Ureter (tissue), 1 donor: ENCODE data around the gene HES2. TPM values are rescaled to one million over a fixed set of nuclear protein-coding genes. Genes with fewer than 3 reads are reported as not detected.
"Not testable (repeated sequence)": the region's sequence is repeated elsewhere in the genome, so short reads cannot be mapped to it uniquely, and the experiment has no call there.

Source experiments
- DNase-seq: peaks from one replicate; pipeline ENCODE4 v3.0.0-alpha.2; 2020; ENCODE audit warnings: low spot score
- total RNA-seq: library from RNA; stranded (reverse); gene quantifications from one replicate; pipeline ENCODE4 v1.2.4, GENCODE V29; 2023
- donor health status: DM: yes; HTN: yes; CAD: no.

HES2 gene
- total RNA-seq, 1 donor from 2014 or later = 2.1 TPM

GRCh38 chr1:6454856-6455751 is 35.4 kb upstream of the HES2 start:
- DNase-seq = no peak

GRCh38 chr1:6453895-6454855 is 34.5 kb upstream of the HES2 start:
- DNase-seq = not testable (repeated sequence)

GRCh38 chr1:6450943-6451373 is 31.2 kb upstream of the HES2 start:
- DNase-seq = no peak

DNA sequence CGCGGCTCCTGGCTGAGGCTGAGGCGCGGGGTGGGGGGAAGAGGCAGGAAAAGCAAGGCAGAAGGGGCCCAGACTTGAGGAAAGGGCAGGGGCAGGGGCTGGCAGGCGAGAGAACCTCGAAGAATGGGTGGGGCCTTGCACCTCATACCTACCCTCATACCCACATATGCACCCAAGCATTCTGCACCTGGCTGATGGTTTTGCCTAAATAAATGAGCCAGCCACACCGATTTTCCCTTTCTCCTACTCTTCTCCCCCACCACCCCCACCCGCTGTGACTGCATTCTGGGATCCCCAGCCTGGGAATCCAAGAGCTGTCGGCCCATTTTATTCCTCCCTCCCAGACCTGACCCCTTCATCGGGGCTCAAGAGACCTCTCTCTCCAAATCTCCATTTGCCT is 30.8 kb upstream of the HES2 start:
- not testable (repeated sequence) for DNase-seq

GRCh38 chr1:6450005-6450450 is 30.3 kb upstream of the HES2 start:
- DNase-seq = no peak

GRCh38 chr1:6448749-6449631 is 29.3 kb upstream of the HES2 start:
- no peak for DNase-seq

DNA sequence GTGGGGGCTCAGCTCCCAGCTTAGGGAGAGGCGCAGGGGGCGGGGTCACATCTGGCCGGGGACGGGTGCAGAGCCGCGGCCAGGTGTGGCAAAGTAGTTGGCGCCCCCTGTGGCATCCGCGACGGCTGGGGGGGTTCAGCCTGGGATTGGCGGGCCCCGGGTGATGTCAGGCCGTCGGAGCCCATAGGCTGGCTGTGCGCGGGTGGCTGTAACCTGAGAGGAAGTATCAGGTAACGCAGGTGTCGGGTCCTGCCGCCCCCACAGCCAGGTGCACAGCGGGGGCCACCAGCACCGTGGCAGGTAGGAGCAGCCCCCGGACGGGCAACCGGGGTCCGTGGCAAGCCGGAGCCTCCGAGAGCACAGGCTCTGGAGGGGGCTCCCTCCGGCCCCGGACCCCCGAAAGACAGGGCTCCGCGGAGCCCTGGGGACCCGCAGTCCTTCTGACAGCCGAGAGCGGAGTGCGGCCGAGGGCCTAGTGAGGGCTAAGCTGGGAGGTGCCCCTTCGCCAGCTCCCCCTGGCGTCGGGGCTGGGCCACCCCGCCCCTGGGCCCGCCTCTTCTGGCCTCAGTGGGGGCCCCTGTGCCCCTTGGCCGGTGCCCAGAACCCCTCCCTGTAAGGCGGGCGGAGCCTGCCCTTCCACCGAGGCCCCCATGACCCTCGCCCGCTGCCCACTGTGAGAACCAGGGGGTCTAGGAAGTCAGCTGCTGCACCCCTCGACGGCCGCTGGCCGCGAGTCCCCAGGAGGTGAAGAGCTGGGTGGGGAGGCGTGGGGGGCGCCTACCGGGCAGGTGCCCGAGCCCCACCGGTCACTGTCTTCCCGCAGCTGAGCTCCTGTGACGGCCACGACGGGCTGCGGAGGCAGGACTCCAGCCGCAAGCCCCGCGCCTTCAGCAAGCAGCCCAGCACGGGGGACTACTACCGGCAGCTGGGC is 28.4 kb upstream of the HES2 start:
- DNase-seq = no peak

GRCh38 chr1:6447016-6447817 is 27.5 kb upstream of the HES2 start:
- DNase-seq = no peak

DNA sequence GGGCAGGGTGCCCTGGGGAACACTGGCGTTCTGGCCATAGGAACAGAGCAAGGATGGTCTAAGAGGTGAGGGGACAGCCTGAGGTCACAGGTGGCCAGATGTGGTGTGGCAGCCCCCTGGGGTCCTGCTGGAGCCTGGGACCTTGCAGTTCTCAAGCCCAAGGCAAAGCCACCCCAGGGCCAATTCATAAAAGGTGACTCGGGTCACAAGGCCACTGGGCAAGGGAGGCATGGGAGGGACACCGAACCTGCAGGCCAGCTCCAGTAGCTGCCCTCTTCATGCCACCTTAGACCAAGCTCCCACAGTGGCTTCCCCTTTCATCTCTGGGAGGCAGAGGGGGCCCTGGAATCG is 26.9 kb upstream of the HES2 start:
- DNase-seq = no peak

GRCh38 chr1:6445929-6446328 is 26.2 kb upstream of the HES2 start:
- not testable (repeated sequence) for DNase-seq

GRCh38 chr1:6445062-6445763 is 25.5 kb upstream of the HES2 start:
- no peak for DNase-seq

DNA sequence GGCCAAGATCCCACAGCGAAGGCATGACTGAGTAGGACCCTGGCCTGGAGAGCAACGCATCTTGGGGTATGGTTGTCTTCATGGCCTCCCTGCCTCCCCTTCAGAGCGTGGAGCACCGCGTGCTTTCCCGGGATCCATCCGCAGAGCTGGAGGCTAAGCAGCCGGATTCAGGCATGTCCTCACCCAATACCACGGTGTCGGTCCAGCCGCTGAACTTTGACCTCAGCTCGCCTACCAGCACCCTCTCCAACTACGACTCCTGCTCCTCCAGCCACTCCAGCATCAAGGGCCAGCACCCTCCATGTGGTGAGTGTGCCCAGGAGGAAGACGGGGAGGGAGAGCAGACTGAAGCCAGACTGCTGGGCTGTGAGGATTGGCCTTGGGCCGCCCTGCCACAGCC is 24.7 kb upstream of the HES2 start:
- DNase-seq = no peak

GRCh38 chr1:6443339-6444115 is 23.8 kb upstream of the HES2 start:
- DNase-seq = no peak

- no peak for DNase-seq
These were observed 21.9 kb upstream of the HES2 start for GRCh38 chr1:6441586-6441985.

DNA sequence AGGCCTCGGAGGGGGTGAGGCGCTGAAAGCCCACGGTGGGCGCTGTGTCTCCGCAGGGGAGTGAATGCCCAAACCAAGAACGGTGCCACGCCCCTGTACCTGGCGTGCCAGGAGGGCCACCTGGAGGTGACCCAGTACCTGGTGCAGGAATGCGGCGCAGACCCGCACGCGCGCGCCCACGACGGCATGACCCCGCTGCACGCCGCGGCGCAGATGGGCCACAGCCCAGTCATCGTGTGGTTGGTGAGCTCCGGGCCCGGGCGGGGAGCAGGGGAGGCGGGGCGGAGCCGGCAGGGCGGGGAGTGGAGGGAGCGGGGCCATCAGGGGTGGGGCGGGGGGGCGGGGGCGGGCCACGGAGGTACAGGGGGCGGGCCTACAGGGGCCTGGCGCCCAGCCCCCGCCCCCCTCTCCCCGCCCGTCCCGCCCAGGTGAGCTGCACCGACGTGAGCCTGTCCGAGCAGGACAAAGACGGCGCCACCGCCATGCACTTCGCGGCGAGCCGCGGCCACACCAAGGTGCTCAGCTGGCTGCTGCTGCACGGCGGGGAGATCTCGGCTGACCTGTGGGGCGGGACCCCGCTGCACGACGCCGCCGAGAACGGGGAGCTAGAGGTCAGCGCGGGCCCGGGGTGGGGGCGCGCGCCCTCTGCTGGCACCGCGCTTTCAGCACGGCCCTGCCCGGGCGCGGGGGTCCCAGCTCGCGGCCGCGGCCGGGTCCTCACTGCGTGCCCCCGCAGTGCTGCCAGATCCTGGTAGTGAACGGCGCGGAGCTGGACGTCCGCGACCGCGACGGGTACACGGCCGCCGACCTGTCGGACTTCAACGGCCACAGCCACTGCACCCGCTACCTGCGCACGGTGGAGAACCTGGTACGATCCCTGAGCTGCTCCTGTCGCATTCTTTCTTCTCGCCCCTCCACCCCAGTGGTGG is 20.7 kb upstream of the HES2 start:
- DNase-seq = no peak

GRCh38 chr1:6438047-6438525 is 18.4 kb upstream of the HES2 start:
- DNase-seq = peak; percentile 70
